Right lobe of liver (tissue), 4 donors: Measurements from ENCODE around the gene TCF12.

Experiments used
- POLR2A ChIP-seq: fragments of 450-650 bp; IDR thresholded peaks from one replicate; pipeline ENCODE4 v1.6.1; 2017; ENCODE audit warnings: antibody characterized with exemption, mild to moderate bottlenecking
- TF ChIP-seq, protein P1 (sequence below), 4 donors: fragments of 200-600 bp in 3 of 4; fragments of 450-650 bp in 1 of 4; IDR thresholded peaks; one replicate each; pipeline versions ENCODE4 v1.5.1 to v1.8.0; 2016 to 2022; ENCODE audit warnings: antibody characterized with exemption in 4 of 4, mild to moderate bottlenecking in 2 of 4
- donor health status: DM: no; HTN: no; CAD: no.
- donor health status: DM: no; HTN: no; CAD: no.
- donor health status: DM: no; HTN: yes; CAD: no.

GRCh38 chr15:56936929-56937328 is 18.5 kb downstream of the TCF12 start:
- TF ChIP-seq, protein P1, sequence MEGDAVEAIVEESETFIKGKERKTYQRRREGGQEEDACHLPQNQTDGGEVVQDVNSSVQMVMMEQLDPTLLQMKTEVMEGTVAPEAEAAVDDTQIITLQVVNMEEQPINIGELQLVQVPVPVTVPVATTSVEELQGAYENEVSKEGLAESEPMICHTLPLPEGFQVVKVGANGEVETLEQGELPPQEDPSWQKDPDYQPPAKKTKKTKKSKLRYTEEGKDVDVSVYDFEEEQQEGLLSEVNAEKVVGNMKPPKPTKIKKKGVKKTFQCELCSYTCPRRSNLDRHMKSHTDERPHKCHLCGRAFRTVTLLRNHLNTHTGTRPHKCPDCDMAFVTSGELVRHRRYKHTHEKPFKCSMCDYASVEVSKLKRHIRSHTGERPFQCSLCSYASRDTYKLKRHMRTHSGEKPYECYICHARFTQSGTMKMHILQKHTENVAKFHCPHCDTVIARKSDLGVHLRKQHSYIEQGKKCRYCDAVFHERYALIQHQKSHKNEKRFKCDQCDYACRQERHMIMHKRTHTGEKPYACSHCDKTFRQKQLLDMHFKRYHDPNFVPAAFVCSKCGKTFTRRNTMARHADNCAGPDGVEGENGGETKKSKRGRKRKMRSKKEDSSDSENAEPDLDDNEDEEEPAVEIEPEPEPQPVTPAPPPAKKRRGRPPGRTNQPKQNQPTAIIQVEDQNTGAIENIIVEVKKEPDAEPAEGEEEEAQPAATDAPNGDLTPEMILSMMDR (IDR thresholded peaks at IDR 0.05): no peak
- TF ChIP-seq POLR2A: no peak
